IMR-90 (cell line): Measurements from ENCODE around the gene TRIM71.

Source experiments
- BHLHE40 ChIP-seq: fragments of 150-350 bp; IDR thresholded peaks from 2 replicates; pipeline ENCODE4 v1.6.1; 2016; ENCODE audit warnings: mild to moderate bottlenecking, low read depth, low read length
- CEBPB ChIP-seq: IDR thresholded peaks from 2 replicates; pipeline ENCODE4 v1.6.1; 2012; ENCODE audit warnings: low read depth, low read length, improper control_type of control experiment
- CTCF ChIP-seq: conservative IDR thresholded peaks from 2 replicates; pipeline ENCODE4 v1.5.1; 2012; ENCODE audit warnings: mild to moderate bottlenecking, low read depth, low read length, improper control_type of control experiment
- POLR2A ChIP-seq: IDR thresholded peaks from 2 replicates; pipeline ENCODE4 v1.6.1; 2012; ENCODE audit warnings: mild to moderate bottlenecking, low read depth, low read length
- RFX5 ChIP-seq: IDR thresholded peaks from 2 replicates; pipeline ENCODE4 v1.8.0; 2012; ENCODE audit warnings: low read depth, mild to moderate bottlenecking, low read length, moderate library complexity
- SMC3 ChIP-seq: fragments of 150-350 bp; IDR thresholded peaks from 2 replicates; pipeline ENCODE4 v1.6.1; 2016; ENCODE audit warnings: low read depth, mild to moderate bottlenecking, antibody characterized with exemption, low read length, moderate library complexity

GRCh38 chr3:32856901-32857507, 39.2 kb downstream of the TRIM71 start:
- no peak for TF ChIP-seq SMC3
- no peak for TF ChIP-seq POLR2A
- no peak for TF ChIP-seq CTCF
- no peak for TF ChIP-seq RFX5
- TF ChIP-seq CEBPB: no peak
- TF ChIP-seq BHLHE40: no peak
